ENCODE measurements around the gene SRPK2. TPM values are rescaled to one million over a fixed set of nuclear protein-coding genes. Genes with fewer than 3 reads are reported as not detected.

Gene SRPK2
- total and polyA plus RNA-seq, 4 donors: 7.8 to 19.7 (median 16.7) TPM

GRCh38 chr7:105353752-105354328, 34.9 kb downstream of the SRPK2 start:
- Histone ChIP-seq H3K27ac (ENCODE audit: low read depth in 1 of 2, low read length in 2 of 2) (no peak overlapping the region), H3K9ac (ENCODE audit: low read depth in 1 of 2, low read length in 2 of 2) (no peak overlapping the region), H3K36me3 (ENCODE audit: control insufficient read depth in 4 of 4, insufficient read depth in 3 of 4, low read depth in 1 of 4, low read length in 3 of 4) (no peaks in the 10 kb centered on the region), H3K9me3 (ENCODE audit: control insufficient read depth in 4 of 4, low read length in 3 of 4) (no peaks in the 10 kb centered on the region), H3K27me3 (ENCODE audit: control insufficient read depth in 4 of 4, insufficient read depth in 4 of 4, low read length in 3 of 4) (no peaks in the 10 kb centered on the region), H3K4me1 (ENCODE audit: control insufficient read depth in 4 of 4, insufficient read depth in 4 of 4, low read length in 3 of 4) (peaks cover 0 to 2% (median 0%) of the 10 kb centered on the region in 4 donors), H3K4me3 (ENCODE audit: low read depth in 1 of 3, low read length in 3 of 3) (no peak overlapping the region)
- WGBS: 71% methylated on average over 5 of the region's 5 CpGs
- DNase-seq (ENCODE audit: low spot score): no peak
- TF ChIP-seq GABPA (IDR thresholded peaks at IDR 0.05 in 1 of 2, conservative IDR thresholded peaks at IDR 0.05 in 1 of 2) (no peak), CTCF (IDR thresholded peaks at IDR 0.05; ENCODE audit: low read depth, low read length, missing input control) (no peak), HNF4A (conservative IDR thresholded peaks at IDR 0.05) (no peak), ZBTB33 (IDR thresholded peaks at IDR 0.05) (no peak), ATF3 (IDR thresholded peaks at IDR 0.05) (no peak), FOXA1 (IDR thresholded peaks at IDR 0.05) (no peak), NR2F2 (IDR thresholded peaks at IDR 0.05) (no peak), REST (IDR thresholded peaks at IDR 0.05) (no peak), JUND (IDR thresholded peaks at IDR 0.05) (no peak), FOXA2 (IDR thresholded peaks at IDR 0.05) (no peak), HNF4G (IDR thresholded peaks at IDR 0.05) (no peak), RXRA (IDR thresholded peaks at IDR 0.05) (no peak), RAD21 (IDR thresholded peaks at IDR 0.05) (no peak), EGR1 (IDR thresholded peaks at IDR 0.05; ENCODE audit: low read depth in 2 of 2) (no peak), TAF1 (conservative IDR thresholded peaks at IDR 0.05) (no peak)
